HG02973 (cell line): Measurements from ENCODE around the gene RNGTT.
"Not testable (repeated sequence)": the region's sequence is repeated elsewhere in the genome, so short reads cannot be mapped to it uniquely, and the experiment has no call there.

Experiments
- ATAC-seq: cut with Tn5 transposase; IDR thresholded peaks from one replicate; pipeline ENCODE4 v1.9.1; 2021; ENCODE audit warnings: moderate library complexity; ENCODE audit not compliant: unreplicated experiment

The RNGTT gene

GRCh38 chr6:88972504-88973423, 9.3 kb upstream of the RNGTT start:
- no peak for ATAC-seq

- no peak for ATAC-seq
Measured at GRCh38 chr6:88970301-88970700, 6.9 kb upstream of the RNGTT start.

GRCh38 chr6:88969255-88969654, 5.8 kb upstream of the RNGTT start:
- not testable (repeated sequence) for ATAC-seq

- no peak for ATAC-seq
Measured at GRCh38 chr6:88967891-88968290, 4.5 kb upstream of the RNGTT start.

- ATAC-seq, result no peak
Measured at GRCh38 chr6:88965691-88966090, 2.3 kb upstream of the RNGTT start.

GRCh38 chr6:88964509-88964908, 1.1 kb upstream of the RNGTT start:
- ATAC-seq, result no peak

GRCh38 chr6:88958842-88959241, 4.6 kb downstream of the RNGTT start:
- ATAC-seq, result no peak

- no peak for ATAC-seq
Measured at GRCh38 chr6:88953550-88954386, 9.7 kb downstream of the RNGTT start.

- no peak for ATAC-seq
Measured at GRCh38 chr6:88952065-88952704, 11.2 kb downstream of the RNGTT start.

- no peak for ATAC-seq
Measured at GRCh38 chr6:88945415-88946008, 17.9 kb downstream of the RNGTT start.

- ATAC-seq, result no peak
Measured at GRCh38 chr6:88933521-88933920, 29.9 kb downstream of the RNGTT start.

- ATAC-seq, result not testable (repeated sequence)
Measured at GRCh38 chr6:88932019-88932418, 31.4 kb downstream of the RNGTT start.

GRCh38 chr6:88922775-88923548, 40.5 kb downstream of the RNGTT start:
- ATAC-seq, result no peak

- no peak for ATAC-seq
Measured at GRCh38 chr6:88921734-88922133, 41.7 kb downstream of the RNGTT start.

GRCh38 chr6:88920774-88921733, 42.4 kb downstream of the RNGTT start:
- ATAC-seq, result no peak

GRCh38 chr6:88920088-88920487, 43.3 kb downstream of the RNGTT start:
- ATAC-seq, result no peak

GRCh38 chr6:88919032-88919431, 44.4 kb downstream of the RNGTT start:
- no peak for ATAC-seq

- no peak for ATAC-seq
Measured at GRCh38 chr6:88916615-88917208, 46.7 kb downstream of the RNGTT start.
